ENCODE results near the gene FBXO40. TPM values are rescaled to one million over a fixed set of nuclear protein-coding genes. Genes with fewer than 3 reads are reported as not detected.

The FBXO40 gene
- total RNA-seq, 2 donors from 2014 or later, result not detected

DNA sequence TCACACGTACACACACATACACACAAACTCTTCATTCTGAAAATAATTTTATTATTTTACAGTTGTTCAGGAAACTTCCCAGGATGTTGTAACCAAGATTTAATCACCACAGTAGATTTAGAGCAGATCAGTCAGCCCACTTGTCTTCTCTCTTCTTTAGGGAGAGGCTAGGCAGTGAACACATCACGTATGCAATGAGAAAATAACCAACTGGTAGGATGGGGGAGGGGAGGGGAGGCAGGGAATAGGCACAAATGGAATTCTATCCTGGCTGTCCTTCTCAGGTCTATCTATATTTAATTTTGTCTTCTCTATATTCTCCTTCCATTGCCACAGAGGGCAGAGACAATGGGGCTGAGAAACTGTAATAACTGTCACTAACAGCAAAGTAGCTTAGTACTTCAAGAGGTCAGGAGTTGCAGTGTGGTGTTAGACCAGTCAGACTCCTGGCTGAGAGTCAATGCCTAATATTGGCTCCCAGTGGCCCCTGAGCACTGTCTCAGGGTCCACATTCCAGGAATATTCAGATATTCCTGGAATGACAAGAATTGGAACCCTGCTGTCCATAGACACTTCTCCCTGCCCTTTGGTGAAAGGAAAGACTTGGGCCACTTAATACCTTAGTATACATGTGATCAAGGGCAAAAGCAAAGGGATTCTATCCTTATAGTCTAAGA, 70.1 kb downstream of the FBXO40 start:
- Histone ChIP-seq H3K9me3 (no peaks in the 10 kb centered on the region), H3K36me3 (peaks cover 6% of the 10 kb centered on the region), H3K27me3 (no peaks in the 10 kb centered on the region), H3K4me1 (no peaks in the 10 kb centered on the region), H3K4me3 (no peak overlapping the region), H3K27ac (no peak overlapping the region), H3K9ac (ENCODE audit: low read depth in 2 of 2, low read length in 2 of 2) (no peak overlapping the region)
- TF ChIP-seq, protein P1, sequence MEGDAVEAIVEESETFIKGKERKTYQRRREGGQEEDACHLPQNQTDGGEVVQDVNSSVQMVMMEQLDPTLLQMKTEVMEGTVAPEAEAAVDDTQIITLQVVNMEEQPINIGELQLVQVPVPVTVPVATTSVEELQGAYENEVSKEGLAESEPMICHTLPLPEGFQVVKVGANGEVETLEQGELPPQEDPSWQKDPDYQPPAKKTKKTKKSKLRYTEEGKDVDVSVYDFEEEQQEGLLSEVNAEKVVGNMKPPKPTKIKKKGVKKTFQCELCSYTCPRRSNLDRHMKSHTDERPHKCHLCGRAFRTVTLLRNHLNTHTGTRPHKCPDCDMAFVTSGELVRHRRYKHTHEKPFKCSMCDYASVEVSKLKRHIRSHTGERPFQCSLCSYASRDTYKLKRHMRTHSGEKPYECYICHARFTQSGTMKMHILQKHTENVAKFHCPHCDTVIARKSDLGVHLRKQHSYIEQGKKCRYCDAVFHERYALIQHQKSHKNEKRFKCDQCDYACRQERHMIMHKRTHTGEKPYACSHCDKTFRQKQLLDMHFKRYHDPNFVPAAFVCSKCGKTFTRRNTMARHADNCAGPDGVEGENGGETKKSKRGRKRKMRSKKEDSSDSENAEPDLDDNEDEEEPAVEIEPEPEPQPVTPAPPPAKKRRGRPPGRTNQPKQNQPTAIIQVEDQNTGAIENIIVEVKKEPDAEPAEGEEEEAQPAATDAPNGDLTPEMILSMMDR (IDR thresholded peaks at IDR 0.05), result no peak
- no peak for DNase-seq
- intact Hi-C loops (cut with DNase I), result no loop called here

DNA sequence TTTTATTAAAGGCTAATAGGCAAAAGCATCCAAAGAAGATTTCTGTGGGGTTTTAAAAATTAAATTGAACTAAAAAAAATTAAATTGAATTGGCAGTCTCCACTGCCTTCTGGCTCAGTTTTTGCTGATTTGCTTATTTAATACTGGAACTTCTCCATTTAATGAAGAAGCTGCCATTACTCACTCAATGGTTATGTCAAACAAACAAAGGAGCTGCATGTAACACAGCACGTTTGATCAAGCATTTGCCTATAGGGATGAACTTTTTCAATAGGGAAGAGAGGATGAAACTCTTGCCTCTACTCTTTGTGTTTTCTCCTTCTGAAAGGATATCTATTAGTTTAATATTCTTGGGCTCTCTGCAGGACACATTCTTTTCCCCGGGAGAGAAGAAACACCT, 72.3 kb downstream of the FBXO40 start:
- Histone ChIP-seq H3K4me1 (no peaks in the 10 kb centered on the region), H3K9ac (ENCODE audit: low read depth in 2 of 2, low read length in 2 of 2) (no peak overlapping the region), H3K9me3 (no peaks in the 10 kb centered on the region), H3K27me3 (no peaks in the 10 kb centered on the region), H3K27ac (no peak overlapping the region), H3K4me3 (no peak overlapping the region), H3K36me3 (peaks cover 6% of the 10 kb centered on the region)
- TF ChIP-seq, protein P1 (IDR thresholded peaks at IDR 0.05), result no peak
- intact Hi-C loops (cut with DNase I), result no loop called here
- DNase-seq, result no peak

DNA sequence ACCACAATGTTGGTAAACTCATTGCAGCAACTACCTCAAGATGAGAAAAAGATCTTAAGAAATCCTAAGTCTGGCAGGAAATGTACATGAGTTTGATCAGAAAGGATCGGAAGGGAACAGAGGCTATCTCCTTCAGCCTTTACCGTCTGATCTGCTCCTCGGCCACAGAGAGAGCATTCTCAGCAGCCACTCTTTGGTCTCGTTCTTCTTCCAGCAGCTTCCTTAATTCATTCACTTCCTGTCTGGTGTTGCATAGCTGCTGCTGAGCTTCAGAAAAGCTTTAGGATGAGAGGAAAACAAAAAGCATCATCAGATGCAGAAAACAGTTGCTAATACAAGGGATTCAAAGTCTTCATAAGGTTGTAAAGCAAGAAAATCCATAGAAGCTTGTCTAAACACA, 74.2 kb downstream of the FBXO40 start:
- H3K36me3 ChIP-seq, result peaks cover 6% of the 10 kb centered on the region
- H3K4me3 ChIP-seq, result no peak overlapping the region
- no peaks in the 10 kb centered on the region for H3K4me1 ChIP-seq
- DNase-seq, result no peak
- no peaks in the 10 kb centered on the region for H3K9me3 ChIP-seq
- no peak overlapping the region for H3K9ac ChIP-seq (ENCODE audit: low read depth in 2 of 2, low read length in 2 of 2)
- no peaks in the 10 kb centered on the region for H3K27me3 ChIP-seq
- intact Hi-C loops (cut with DNase I), result no loop called here
- H3K27ac ChIP-seq, result no peak overlapping the region
- TF ChIP-seq, protein P1 (IDR thresholded peaks at IDR 0.05), result no peak

DNA sequence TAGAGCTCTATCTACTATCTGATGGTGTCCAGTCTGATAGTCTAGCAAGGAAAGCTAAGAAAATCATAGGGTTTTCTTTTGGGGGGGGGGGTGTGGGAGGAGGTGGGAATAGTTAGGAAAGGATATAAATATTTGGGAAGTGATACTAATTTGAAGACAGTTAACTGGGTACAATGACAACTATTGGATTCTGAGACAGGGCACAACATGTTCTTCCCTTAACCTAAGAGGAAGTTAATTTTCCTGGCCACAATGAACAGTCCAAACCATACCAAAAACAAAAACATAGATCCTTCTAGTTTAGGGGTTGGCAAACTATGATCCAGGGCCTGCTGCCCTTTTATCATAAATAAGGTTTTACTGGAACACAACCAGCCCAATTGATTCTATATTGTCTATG, 77.5 kb downstream of the FBXO40 start:
- Histone ChIP-seq H3K36me3 (peaks cover 8% of the 10 kb centered on the region), H3K4me1 (no peaks in the 10 kb centered on the region), H3K27me3 (no peaks in the 10 kb centered on the region), H3K27ac (no peak overlapping the region), H3K9ac (ENCODE audit: low read depth in 2 of 2, low read length in 2 of 2) (no peak overlapping the region), H3K4me3 (no peak overlapping the region), H3K9me3 (no peaks in the 10 kb centered on the region)
- no peak for DNase-seq
- TF ChIP-seq, protein P1 (IDR thresholded peaks at IDR 0.05), result no peak
- intact Hi-C loops (cut with DNase I), result no loop called here

DNA sequence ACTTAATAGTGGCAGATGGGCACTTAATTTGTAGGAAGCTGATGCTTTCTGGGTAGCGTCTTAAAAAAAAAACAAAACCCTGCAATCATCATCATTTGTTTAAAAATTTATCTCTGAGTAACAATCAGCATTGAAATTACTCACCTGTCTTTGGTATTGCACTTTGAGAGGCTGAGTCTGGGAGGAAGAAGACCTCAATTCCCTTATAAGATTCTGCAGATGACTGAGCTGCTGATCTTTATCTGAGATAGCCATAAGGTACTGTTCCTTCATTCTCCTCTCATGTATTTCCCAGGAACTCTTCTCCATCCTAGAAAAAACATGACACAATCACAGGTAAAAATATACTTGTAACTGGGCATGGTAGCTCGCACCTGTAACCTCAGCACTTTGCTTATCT, 84.0 kb downstream of the FBXO40 start:
- intact Hi-C loops (cut with DNase I), result no loop called here
- H3K27me3 ChIP-seq, result no peaks in the 10 kb centered on the region
- DNase-seq, result no peak
- no peak overlapping the region for H3K9ac ChIP-seq (ENCODE audit: low read depth in 2 of 2, low read length in 2 of 2)
- peaks cover 35% of the 10 kb centered on the region for H3K36me3 ChIP-seq
- TF ChIP-seq, protein P1 (IDR thresholded peaks at IDR 0.05), result no peak
- H3K4me3 ChIP-seq, result no peak overlapping the region
- no peak overlapping the region for H3K27ac ChIP-seq
- no peaks in the 10 kb centered on the region for H3K9me3 ChIP-seq
- no peaks in the 10 kb centered on the region for H3K4me1 ChIP-seq

Other genes starting within 250 kb of the FBXO40 start
- gene POLQ, start 47.4 kb upstream of the FBXO40 start, total RNA-seq, result 10 to 100 TPM in 1 of 2 donors, 1 to 10 TPM in 1; 2.9 to 12.5 TPM
- gene ARGFX, start 25.4 kb upstream of the FBXO40 start, total RNA-seq, result not detected
- 1 to 10 TPM; 9.2 to 10.0 TPM for gene HCLS1, start 67.5 kb downstream of the FBXO40 start, total RNA-seq
- 10 to 100 TPM; 47.2 to 75.6 TPM for gene GOLGB1, start 156.4 kb downstream of the FBXO40 start, total RNA-seq
- 10 to 100 TPM; 10.8 to 12.5 TPM for gene IQCB1, start 241.7 kb downstream of the FBXO40 start, total RNA-seq
- 1 to 10 TPM; 4.5 to 6.3 TPM for gene EAF2, start 241.8 kb downstream of the FBXO40 start, total RNA-seq

Data from colonic mucosa (tissue), 4 donors.